ENCODE results near the gene CPN1. TPM values are rescaled to one million over a fixed set of nuclear protein-coding genes. Genes with fewer than 3 reads are reported as not detected.
A peak's percentile ranks its signal among the peaks of the same experiment; 100 is the strongest.

Gene CPN1
- total and polyA plus RNA-seq, 2 donors (not counting 3 experiments of a cell fraction or from before 2014, with no cell fraction given): not detected

DNA sequence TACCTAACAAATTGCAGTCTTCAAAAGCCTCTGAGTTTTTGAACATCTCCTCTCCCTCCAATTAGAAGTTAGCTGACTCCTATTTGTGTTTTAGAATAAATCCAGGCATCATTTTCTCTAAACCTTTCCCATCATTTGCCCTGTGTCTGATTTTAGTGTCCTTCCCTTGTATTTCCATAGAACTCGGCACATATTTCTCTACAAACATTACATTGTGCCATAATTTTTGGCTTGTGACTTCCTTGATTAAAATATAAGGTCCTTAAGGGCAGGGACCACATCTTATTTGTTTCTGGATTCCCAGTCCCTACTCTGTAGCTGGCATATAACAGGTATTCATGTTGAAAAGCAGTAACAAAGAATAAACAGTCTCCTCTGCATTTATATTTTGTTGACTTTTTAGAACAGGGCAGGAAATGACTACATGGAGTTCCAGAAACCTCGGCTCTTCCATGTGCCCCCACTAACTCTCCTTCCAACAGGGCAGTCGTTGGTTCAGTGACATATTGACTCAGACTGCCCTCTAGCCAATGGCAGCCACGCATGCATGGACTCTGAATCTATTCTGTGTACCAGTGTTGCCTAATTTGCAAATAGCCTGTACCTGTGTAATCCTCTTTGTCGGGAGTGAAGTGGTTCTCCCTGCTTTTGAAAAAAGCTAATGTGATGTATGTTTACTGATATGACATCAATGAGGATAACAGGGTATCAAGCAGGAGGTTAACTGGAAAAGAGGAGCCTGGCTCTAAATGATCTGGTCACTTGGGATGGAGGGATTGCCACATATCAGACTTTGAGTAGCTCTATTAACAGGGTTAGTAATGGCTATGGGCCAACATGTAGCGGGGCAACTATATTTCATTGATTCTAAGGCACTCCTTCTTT lies 19.8 kb upstream of the CPN1 start:
- no TSS peak for BruUV-seq (replicated peaks)
- DNase-seq (ENCODE audit: low read depth, low spot score) (peak; percentile 55), FAIRE-seq (peak; percentile 37)
- TF ChIP-seq MYC (IDR thresholded peaks at IDR 0.05; ENCODE audit: low read depth, low read length): no peak
- TF ChIP-seq EZH2 (IDR thresholded peaks at IDR 0.05; ENCODE audit: borderline replicate concordance, low read depth, low read length, severe bottlenecking): no peak
- TF ChIP-seq FOS (IDR thresholded peaks at IDR 0.05; ENCODE audit: borderline replicate concordance, insufficient read depth, low read length): peak; percentile 39
- Histone ChIP-seq H3K9me1 (replicated peaks; ENCODE audit: control insufficient read depth, extremely low read depth, insufficient read depth, low read length) (no peaks in the 10 kb centered on the region), H3K27me3 (ENCODE audit: control insufficient read depth in 2 of 2, insufficient read depth in 2 of 2, low read length in 2 of 2) (peaks cover 0 to 3% of the 10 kb centered on the region in 2 experiments), H3K27ac (ENCODE audit: insufficient read depth, low read depth, low read length) (peak overlapping the region; percentile 1), H3K36me3 (ENCODE audit: control insufficient read depth in 2 of 2, extremely low read depth in 1 of 2, insufficient read depth in 2 of 2, low read length in 2 of 2) (no peaks in the 10 kb centered on the region), H3K4me3 (replicated peaks in 1 of 3; ENCODE audit: insufficient read depth in 1 of 3, low read depth in 1 of 3, low read length in 3 of 3) (no peak overlapping the region), H3K4me1 (ENCODE audit: control insufficient read depth, extremely low read depth, insufficient read depth, low read length) (peaks cover 16% of the 10 kb centered on the region), H3K9ac (replicated peaks; ENCODE audit: extremely low read depth, insufficient read depth, low read length) (no peak overlapping the region), H2AFZ (ENCODE audit: low read depth, low read length) (peak overlapping the region; percentile 73), H3K9me3 (replicated peaks; ENCODE audit: control insufficient read depth, insufficient read depth, low read length) (no peaks in the 10 kb centered on the region), H3K79me2 (ENCODE audit: control insufficient read depth, insufficient read depth, low read length) (no peaks in the 10 kb centered on the region), H4K20me1 (replicated peaks; ENCODE audit: control insufficient read depth, extremely low read depth, insufficient read depth, low read length) (no peaks in the 10 kb centered on the region), H3K4me2 (ENCODE audit: insufficient read depth, low read length) (peak overlapping the region; percentile 1)
- ChIA-PET CTCF (interaction anchor here (1.0 to 2.4 kb wide), 4 partner anchors 7 to 256 kb away, joined by 3 to 8 read pairs (median 4); no protein-coding TSS in a partner anchor), POLR2A (no interaction called here)
- intact Hi-C loops (cut with micrococcal nuclease): no loop called here
- dilution Hi-C loops (cut with MboI; ENCODE audit: extremely low pct_ligation_motif_present, low sequenced_read_pairs): no loop called here

DNA sequence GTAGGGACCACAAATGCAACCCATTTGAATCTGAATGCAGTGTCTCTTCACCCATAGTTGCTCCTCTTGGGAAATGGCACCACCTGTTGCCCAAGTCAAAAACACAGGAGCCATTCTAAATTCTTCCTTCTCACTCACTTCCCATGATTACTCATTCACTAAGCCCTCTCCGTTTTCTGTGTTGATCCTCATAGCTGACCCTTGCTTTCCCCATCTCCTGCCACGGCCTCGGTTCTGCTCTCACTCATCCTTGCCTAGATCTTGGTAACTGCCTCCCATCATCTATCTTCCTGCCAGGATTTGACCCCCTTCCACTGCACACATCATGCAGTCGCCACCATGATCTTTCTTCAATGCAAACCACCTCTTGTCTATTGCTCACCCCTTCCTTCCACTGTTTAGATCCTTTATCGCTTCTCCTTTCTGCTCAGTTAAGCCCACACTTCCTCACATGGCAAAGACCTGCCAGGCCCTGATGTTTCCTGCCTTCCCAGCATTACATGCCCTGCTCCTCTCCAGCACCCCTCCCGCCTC lies 19.0 kb upstream of the CPN1 start:
- Histone ChIP-seq H3K9me3 (replicated peaks; ENCODE audit: control insufficient read depth, insufficient read depth, low read length) (no peaks in the 10 kb centered on the region), H3K4me2 (ENCODE audit: insufficient read depth, low read length) (peak overlapping the region; percentile 1), H3K27ac (ENCODE audit: insufficient read depth, low read depth, low read length) (peak overlapping the region; percentile 1), H3K4me1 (ENCODE audit: control insufficient read depth, extremely low read depth, insufficient read depth, low read length) (peaks cover 16% of the 10 kb centered on the region), H3K79me2 (ENCODE audit: control insufficient read depth, insufficient read depth, low read length) (no peaks in the 10 kb centered on the region), H4K20me1 (replicated peaks; ENCODE audit: control insufficient read depth, extremely low read depth, insufficient read depth, low read length) (no peaks in the 10 kb centered on the region), H3K9ac (replicated peaks; ENCODE audit: extremely low read depth, insufficient read depth, low read length) (no peak overlapping the region), H3K27me3 (ENCODE audit: control insufficient read depth in 2 of 2, insufficient read depth in 2 of 2, low read length in 2 of 2) (peaks cover 0 to 3% of the 10 kb centered on the region in 2 experiments), H3K36me3 (ENCODE audit: control insufficient read depth in 2 of 2, extremely low read depth in 1 of 2, insufficient read depth in 2 of 2, low read length in 2 of 2) (no peaks in the 10 kb centered on the region), H3K4me3 (replicated peaks in 1 of 3; ENCODE audit: insufficient read depth in 1 of 3, low read depth in 1 of 3, low read length in 3 of 3) (no peak overlapping the region), H2AFZ (ENCODE audit: low read depth, low read length) (peak overlapping the region; percentile 73), H3K9me1 (replicated peaks; ENCODE audit: control insufficient read depth, extremely low read depth, insufficient read depth, low read length) (no peaks in the 10 kb centered on the region)
- peak; percentile 70 for DNase-seq (ENCODE audit: low read depth, low spot score)
- CTCF ChIA-PET: interaction anchor here (1.0 to 2.4 kb wide), 4 partner anchors 8 to 255 kb away, joined by 3 to 8 read pairs (median 4); no protein-coding TSS in a partner anchor
- dilution Hi-C loops (cut with MboI; ENCODE audit: extremely low pct_ligation_motif_present, low sequenced_read_pairs): no loop called here
- FAIRE-seq: peak; percentile 38
- TF ChIP-seq, protein P1, sequence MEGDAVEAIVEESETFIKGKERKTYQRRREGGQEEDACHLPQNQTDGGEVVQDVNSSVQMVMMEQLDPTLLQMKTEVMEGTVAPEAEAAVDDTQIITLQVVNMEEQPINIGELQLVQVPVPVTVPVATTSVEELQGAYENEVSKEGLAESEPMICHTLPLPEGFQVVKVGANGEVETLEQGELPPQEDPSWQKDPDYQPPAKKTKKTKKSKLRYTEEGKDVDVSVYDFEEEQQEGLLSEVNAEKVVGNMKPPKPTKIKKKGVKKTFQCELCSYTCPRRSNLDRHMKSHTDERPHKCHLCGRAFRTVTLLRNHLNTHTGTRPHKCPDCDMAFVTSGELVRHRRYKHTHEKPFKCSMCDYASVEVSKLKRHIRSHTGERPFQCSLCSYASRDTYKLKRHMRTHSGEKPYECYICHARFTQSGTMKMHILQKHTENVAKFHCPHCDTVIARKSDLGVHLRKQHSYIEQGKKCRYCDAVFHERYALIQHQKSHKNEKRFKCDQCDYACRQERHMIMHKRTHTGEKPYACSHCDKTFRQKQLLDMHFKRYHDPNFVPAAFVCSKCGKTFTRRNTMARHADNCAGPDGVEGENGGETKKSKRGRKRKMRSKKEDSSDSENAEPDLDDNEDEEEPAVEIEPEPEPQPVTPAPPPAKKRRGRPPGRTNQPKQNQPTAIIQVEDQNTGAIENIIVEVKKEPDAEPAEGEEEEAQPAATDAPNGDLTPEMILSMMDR (IDR thresholded peaks at IDR 0.05; ENCODE audit: extremely low read depth in 1 of 2, insufficient read depth in 1 of 2, low read depth in 1 of 2, low read length in 2 of 2): peak; percentile 13 to 25
- TF ChIP-seq POLR2AphosphoS5 (IDR thresholded peaks at IDR 0.05; ENCODE audit: insufficient read depth, low read depth, low read length): no peak
- peak; percentile 68 for TF ChIP-seq GATA2 (IDR thresholded peaks at IDR 0.05; ENCODE audit: insufficient read depth, insufficient read length, low read depth, low read length)
- peak; percentile 45 for TF ChIP-seq FOS (IDR thresholded peaks at IDR 0.05; ENCODE audit: borderline replicate concordance, insufficient read depth, low read length)
- intact Hi-C loops (cut with micrococcal nuclease): loop anchor here (1.0 kb wide), 1 partner anchor 254 kb away; no protein-coding TSS in a partner anchor
- BruUV-seq (replicated peaks): no TSS peak
- POLR2A ChIA-PET: no interaction called here
